ENCODE measurements around the gene SLC34A1.
A peak's percentile ranks its signal among the peaks of the same experiment; 100 is the strongest.

The SLC34A1 gene

GRCh38 chr5:177404641-177405179, 20.5 kb downstream of the SLC34A1 start:
- Histone ChIP-seq H2BK15ac (ENCODE audit: low read length) (peak overlapping the region; percentile 100), H3K4me1 (ENCODE audit: control insufficient read depth in 2 of 2, insufficient read depth in 1 of 2, low read depth in 1 of 2, low read length in 2 of 2) (peaks cover 16 to 21% of the 10 kb centered on the region in 2 donors), H3K4me2 (ENCODE audit: insufficient read depth, low read length, poor library complexity, severe bottlenecking) (peak overlapping the region; percentile 96), H2AFZ (ENCODE audit: low read length) (peak overlapping the region; percentile 97), H4K8ac (ENCODE audit: low read depth, low read length) (peak overlapping the region; percentile 99), H3K9me3 (replicated peaks in 1 of 2; ENCODE audit: control insufficient read depth in 2 of 2, insufficient read depth in 1 of 2, low read depth in 1 of 2, low read length in 2 of 2) (no peaks in the 10 kb centered on the region), H2BK12ac (ENCODE audit: low read length) (peak overlapping the region; percentile 97), H3K14ac (ENCODE audit: low read length) (peak overlapping the region; percentile 40), H2BK5ac (ENCODE audit: low read length) (peak overlapping the region; percentile 59), H4K91ac (ENCODE audit: low read depth, low read length, poor library complexity) (peak overlapping the region; percentile 68), H3K4me3 (ENCODE audit: low read length in 2 of 2) (peak overlapping the region; percentile 41 to 83), H3K9ac (ENCODE audit: low read depth, low read length, poor library complexity) (peak overlapping the region; percentile 64), H2AK5ac (ENCODE audit: low read depth, low read length) (peak overlapping the region; percentile 98), H3K36me3 (replicated peaks in 1 of 2; ENCODE audit: control insufficient read depth in 2 of 2, insufficient read depth in 2 of 2, low read length in 2 of 2) (no peaks in the 10 kb centered on the region), H3K23ac (ENCODE audit: low read depth, low read length, poor library complexity) (peak overlapping the region; percentile 97), H3K79me1 (ENCODE audit: low read depth, low read length) (peaks cover 2% of the 10 kb centered on the region), H3K4ac (ENCODE audit: low read length) (peak overlapping the region; percentile 90), H3K27me3 (ENCODE audit: control insufficient read depth in 3 of 3, insufficient read depth in 3 of 3, low read depth in 1 of 3, low read length in 3 of 3) (peaks cover 16 to 63% (median 51%) of the 10 kb centered on the region in 3 experiments), H3K27ac (replicated peaks; ENCODE audit: low read length) (no peak overlapping the region), H3K18ac (ENCODE audit: low read length) (peak overlapping the region; percentile 98), H2BK120ac (ENCODE audit: low read depth, low read length) (peak overlapping the region; percentile 95)
- no CpG with 5 or more reads among the region's 16 CpGs for WGBS, 2 donors (ENCODE audit: extremely low coverage in 2 of 2, insufficient read length in 2 of 2, insufficient replicate concordance in 1 of 2)
- DNase-seq (ENCODE audit: low spot score) = no peak

GRCh38 chr5:177405312-177405711, 21.1 kb downstream of the SLC34A1 start:
- Histone ChIP-seq H2BK12ac (ENCODE audit: low read length) (no peak overlapping the region), H2AK5ac (ENCODE audit: low read depth, low read length) (peak overlapping the region; percentile 98)

DNA sequence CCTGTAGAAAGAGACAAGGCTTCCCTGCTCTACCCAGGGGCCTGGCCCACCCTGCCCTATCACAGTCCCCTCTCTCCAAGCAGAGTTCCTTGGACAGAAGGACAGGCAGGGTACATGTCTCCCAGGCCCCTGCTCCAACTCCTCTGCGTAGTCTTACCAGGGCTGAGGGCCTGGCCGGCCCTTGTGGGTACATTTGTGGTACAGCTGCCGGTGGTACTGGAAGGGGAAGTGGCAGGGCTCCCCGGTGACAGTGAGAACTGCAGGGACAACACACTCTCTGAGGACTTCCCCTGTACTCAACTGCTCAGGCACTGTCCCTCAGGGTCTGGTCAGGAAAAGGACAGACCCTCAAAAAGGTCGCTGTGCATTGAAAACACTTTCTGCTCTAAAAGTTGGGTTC, 21.6 kb downstream of the SLC34A1 start:
- no peak overlapping the region for H2BK120ac ChIP-seq (ENCODE audit: low read depth, low read length)

More at GRCh38 chr5:177405312-177405711, 21.1 kb downstream of the SLC34A1 start:
- peak overlapping the region; percentile 97 for H2AFZ ChIP-seq (ENCODE audit: low read length)
- H3K18ac ChIP-seq (ENCODE audit: low read length) = peak overlapping the region; percentile 20
- H4K91ac ChIP-seq (ENCODE audit: low read depth, low read length, poor library complexity) = no peak overlapping the region
- H3K14ac ChIP-seq (ENCODE audit: low read length) = no peak overlapping the region
- H3K23ac ChIP-seq (ENCODE audit: low read depth, low read length, poor library complexity) = no peak overlapping the region
- no CpG with 5 or more reads among the region's 2 CpGs for WGBS, 2 donors (ENCODE audit: extremely low coverage in 2 of 2, insufficient read length in 2 of 2, insufficient replicate concordance in 1 of 2)
- H2BK15ac ChIP-seq (ENCODE audit: low read length) = peak overlapping the region; percentile 100
- no peak overlapping the region for H3K27ac ChIP-seq (replicated peaks; ENCODE audit: low read length)
- H3K4me3 ChIP-seq (ENCODE audit: low read length in 2 of 2) = no peak overlapping the region
- peaks cover 16 to 21% of the 10 kb centered on the region in 2 donors for H3K4me1 ChIP-seq (ENCODE audit: control insufficient read depth in 2 of 2, insufficient read depth in 1 of 2, low read depth in 1 of 2, low read length in 2 of 2)
- H2BK120ac ChIP-seq (ENCODE audit: low read depth, low read length) = no peak overlapping the region
- H3K36me3 ChIP-seq (replicated peaks in 1 of 2; ENCODE audit: control insufficient read depth in 2 of 2, insufficient read depth in 2 of 2, low read length in 2 of 2) = no peaks in the 10 kb centered on the region
- no peak overlapping the region for H2BK5ac ChIP-seq (ENCODE audit: low read length)
- H3K4me2 ChIP-seq (ENCODE audit: insufficient read depth, low read length, poor library complexity, severe bottlenecking) = no peak overlapping the region
- H3K4ac ChIP-seq (ENCODE audit: low read length) = no peak overlapping the region
- no peak for DNase-seq (ENCODE audit: low spot score)
- H4K8ac ChIP-seq (ENCODE audit: low read depth, low read length) = no peak overlapping the region
- H3K9me3 ChIP-seq (replicated peaks in 1 of 2; ENCODE audit: control insufficient read depth in 2 of 2, insufficient read depth in 1 of 2, low read depth in 1 of 2, low read length in 2 of 2) = no peaks in the 10 kb centered on the region
- peaks cover 16 to 63% (median 51%) of the 10 kb centered on the region in 3 experiments for H3K27me3 ChIP-seq (ENCODE audit: control insufficient read depth in 3 of 3, insufficient read depth in 3 of 3, low read depth in 1 of 3, low read length in 3 of 3)
- H3K9ac ChIP-seq (ENCODE audit: low read depth, low read length, poor library complexity) = no peak overlapping the region
- H3K79me1 ChIP-seq (ENCODE audit: low read depth, low read length) = peaks cover 1% of the 10 kb centered on the region

DNA sequence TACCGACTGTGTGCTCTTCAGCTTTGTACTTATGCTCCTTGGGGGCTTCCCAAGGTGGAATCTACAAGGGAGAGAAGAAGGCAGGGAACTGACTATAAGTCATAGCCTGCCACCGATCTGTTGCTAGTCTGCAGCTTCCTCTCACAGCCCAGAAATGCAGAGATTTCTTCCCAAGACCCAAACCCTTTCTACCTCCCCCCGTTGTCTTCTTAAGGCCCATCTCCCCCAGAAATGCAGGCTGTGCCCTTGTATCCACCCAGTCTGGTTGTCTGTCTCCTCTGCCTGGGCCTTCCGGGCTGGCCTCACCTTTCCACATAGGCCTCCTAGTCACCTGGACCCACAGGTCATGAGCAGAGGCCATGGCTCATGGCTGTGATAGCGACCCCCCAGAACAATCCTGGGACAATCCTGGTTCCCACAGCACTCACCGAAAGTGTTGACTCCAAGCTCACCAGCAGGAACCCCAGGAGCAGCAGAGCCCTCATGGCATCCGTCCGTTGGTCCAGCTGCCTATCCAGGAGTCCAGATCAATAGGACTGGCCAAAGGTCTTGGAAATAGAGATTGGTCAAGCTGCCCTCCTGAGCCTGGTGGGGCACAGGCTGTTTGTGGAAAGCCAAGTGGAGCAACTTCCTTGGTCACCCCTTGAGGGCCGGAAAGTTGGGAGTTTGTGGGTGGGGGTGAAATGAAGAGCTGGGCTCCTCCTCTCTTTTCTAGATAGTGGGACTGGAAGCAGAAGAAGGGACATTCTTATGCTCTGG, 25.0 kb downstream of the SLC34A1 start, which contains the start of gene F12:
Gene F12, minus strand, starts transcription at position 522 of the 759 bp plus-strand sequence. Its CDS starts 37 bp downstream, at position 485.
- Histone ChIP-seq H3K18ac (ENCODE audit: low read length) (no peak within 1 kb of the TSS), H2BK5ac (ENCODE audit: low read length) (no peak within 1 kb of the TSS), H3K4me2 (ENCODE audit: insufficient read depth, low read length, poor library complexity, severe bottlenecking) (no peak within 1 kb of the TSS), H2BK12ac (ENCODE audit: low read length) (no peak within 1 kb of the TSS), H2AK5ac (ENCODE audit: low read depth, low read length) (peak within 1 kb of the TSS; percentile 3), H2BK15ac (ENCODE audit: low read length) (no peak within 1 kb of the TSS), H4K91ac (ENCODE audit: low read depth, low read length, poor library complexity) (no peak within 1 kb of the TSS), H3K14ac (ENCODE audit: low read length) (no peak within 1 kb of the TSS), H2AFZ (ENCODE audit: low read length) (no peak within 1 kb of the TSS), H3K4me3 (ENCODE audit: low read length in 2 of 2) (no peak within 1 kb of the TSS), H3K4me1 (ENCODE audit: control insufficient read depth in 2 of 2, insufficient read depth in 1 of 2, low read depth in 1 of 2, low read length in 2 of 2) (peaks cover 4 to 5% of the 10 kb centered on the region in 2 donors), H3K23ac (ENCODE audit: low read depth, low read length, poor library complexity) (no peak within 1 kb of the TSS), H3K27ac (replicated peaks; ENCODE audit: low read length) (no peak within 1 kb of the TSS), H3K27me3 (ENCODE audit: control insufficient read depth in 3 of 3, insufficient read depth in 3 of 3, low read depth in 1 of 3, low read length in 3 of 3) (peaks cover 2 to 32% (median 25%) of the 10 kb centered on the region in 3 experiments), H4K8ac (ENCODE audit: low read depth, low read length) (no peak within 1 kb of the TSS), H3K9ac (ENCODE audit: low read depth, low read length, poor library complexity) (no peak within 1 kb of the TSS), H3K4ac (ENCODE audit: low read length) (no peak within 1 kb of the TSS), H3K79me1 (ENCODE audit: low read depth, low read length) (no peaks in the 10 kb centered on the region), H3K9me3 (replicated peaks in 1 of 2; ENCODE audit: control insufficient read depth in 2 of 2, insufficient read depth in 1 of 2, low read depth in 1 of 2, low read length in 2 of 2) (peaks cover 0 to 2% of the 10 kb centered on the region in 2 donors), H2BK120ac (ENCODE audit: low read depth, low read length) (no peak within 1 kb of the TSS), H3K36me3 (replicated peaks in 1 of 2; ENCODE audit: control insufficient read depth in 2 of 2, insufficient read depth in 2 of 2, low read length in 2 of 2) (no peaks in the 10 kb centered on the region)
- DNase-seq (ENCODE audit: low spot score) = no peak
- no CpG with 5 or more reads among the region's 9 CpGs for WGBS, 2 donors (ENCODE audit: extremely low coverage in 2 of 2, insufficient read length in 2 of 2, insufficient replicate concordance in 1 of 2)

More for the DNA sequence above, 21.6 kb downstream of the SLC34A1 start:
- Histone ChIP-seq H3K4ac (ENCODE audit: low read length) (no peak overlapping the region), H4K91ac (ENCODE audit: low read depth, low read length, poor library complexity) (no peak overlapping the region), H3K9me3 (replicated peaks in 1 of 2; ENCODE audit: control insufficient read depth in 2 of 2, insufficient read depth in 1 of 2, low read depth in 1 of 2, low read length in 2 of 2) (no peaks in the 10 kb centered on the region), H4K8ac (ENCODE audit: low read depth, low read length) (no peak overlapping the region), H3K14ac (ENCODE audit: low read length) (no peak overlapping the region), H3K4me1 (ENCODE audit: control insufficient read depth in 2 of 2, insufficient read depth in 1 of 2, low read depth in 1 of 2, low read length in 2 of 2) (peaks cover 16 to 21% of the 10 kb centered on the region in 2 donors), H3K23ac (ENCODE audit: low read depth, low read length, poor library complexity) (no peak overlapping the region), H3K18ac (ENCODE audit: low read length) (no peak overlapping the region), H2BK5ac (ENCODE audit: low read length) (no peak overlapping the region), H3K4me3 (ENCODE audit: low read length in 2 of 2) (no peak overlapping the region), H2BK15ac (ENCODE audit: low read length) (no peak overlapping the region), H3K4me2 (ENCODE audit: insufficient read depth, low read length, poor library complexity, severe bottlenecking) (no peak overlapping the region), H3K36me3 (replicated peaks in 1 of 2; ENCODE audit: control insufficient read depth in 2 of 2, insufficient read depth in 2 of 2, low read length in 2 of 2) (no peaks in the 10 kb centered on the region), H2BK12ac (ENCODE audit: low read length) (no peak overlapping the region), H3K27ac (replicated peaks; ENCODE audit: low read length) (no peak overlapping the region), H2AK5ac (ENCODE audit: low read depth, low read length) (peak overlapping the region; percentile 74), H3K27me3 (ENCODE audit: control insufficient read depth in 3 of 3, insufficient read depth in 3 of 3, low read depth in 1 of 3, low read length in 3 of 3) (peaks cover 16 to 63% (median 51%) of the 10 kb centered on the region in 3 experiments), H3K9ac (ENCODE audit: low read depth, low read length, poor library complexity) (peak overlapping the region; percentile 34), H3K79me1 (ENCODE audit: low read depth, low read length) (no peaks in the 10 kb centered on the region), H2AFZ (ENCODE audit: low read length) (no peak overlapping the region)
- no CpG with 5 or more reads among the region's 5 CpGs for WGBS, 2 donors (ENCODE audit: extremely low coverage in 2 of 2, insufficient read length in 2 of 2, insufficient replicate concordance in 1 of 2)
- DNase-seq (ENCODE audit: low spot score) = no peak

Data from neuronal stem cell (in vitro differentiated cells).